Stimulated activated naive CD8-positive, alpha-beta T cell treated with anti-CD3 and anti-CD28 coated beads, Interleukin-15, Interleukin-2, amounts not matched to agents 100 ng/mL and 50 ng/mL, for 24 hours (primary cell): ENCODE measurements around the gene ZBTB25.
A peak's percentile ranks its signal among the peaks of the same experiment; 100 is the strongest.

Experiments used
- H3K27ac Mint-ChIP-seq: one replicate; pipeline ENCODE4 v1.8.0; 2021; ENCODE audit warnings: mild to moderate bottlenecking, mixed read lengths
- H3K27me3 Mint-ChIP-seq: one replicate; pipeline ENCODE4 v1.8.0; 2021; ENCODE audit warnings: mixed read lengths
- H3K36me3 Mint-ChIP-seq: one replicate; pipeline ENCODE4 v1.8.0; 2021; ENCODE audit warnings: low read depth, mixed read lengths
- H3K4me1 Mint-ChIP-seq: one replicate; pipeline ENCODE4 v1.8.0; 2021; ENCODE audit warnings: low read depth, mixed read lengths
- H3K4me3 Mint-ChIP-seq: one replicate; pipeline ENCODE4 v1.8.0; 2021; ENCODE audit warnings: mild to moderate bottlenecking, mixed read lengths
- H3K9me3 Mint-ChIP-seq: one replicate; pipeline ENCODE4 v1.8.0; 2021; ENCODE audit warnings: mixed read lengths

The ZBTB25 gene, protein sequence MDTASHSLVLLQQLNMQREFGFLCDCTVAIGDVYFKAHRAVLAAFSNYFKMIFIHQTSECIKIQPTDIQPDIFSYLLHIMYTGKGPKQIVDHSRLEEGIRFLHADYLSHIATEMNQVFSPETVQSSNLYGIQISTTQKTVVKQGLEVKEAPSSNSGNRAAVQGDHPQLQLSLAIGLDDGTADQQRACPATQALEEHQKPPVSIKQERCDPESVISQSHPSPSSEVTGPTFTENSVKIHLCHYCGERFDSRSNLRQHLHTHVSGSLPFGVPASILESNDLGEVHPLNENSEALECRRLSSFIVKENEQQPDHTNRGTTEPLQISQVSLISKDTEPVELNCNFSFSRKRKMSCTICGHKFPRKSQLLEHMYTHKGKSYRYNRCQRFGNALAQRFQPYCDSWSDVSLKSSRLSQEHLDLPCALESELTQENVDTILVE

GRCh38 chr14:64503434-64504309, at the start of gene ZBTB25:
Gene ZBTB25, minus strand, starts transcription at chr14:64503838. Its CDS starts 13,305 bp downstream, at chr14:64490533.
- H3K4me1 Mint-ChIP-seq, result peaks cover 76% of the 10 kb centered on the region
- no peaks in the 10 kb centered on the region for H3K27me3 Mint-ChIP-seq
- H3K36me3 Mint-ChIP-seq, result peaks cover 37% of the 10 kb centered on the region
- peak within 1 kb of the TSS; percentile 99 for H3K4me3 Mint-ChIP-seq
- H3K27ac Mint-ChIP-seq, result peak within 1 kb of the TSS; percentile 100
- H3K9me3 Mint-ChIP-seq, result no peaks in the 10 kb centered on the region

GRCh38 chr14:64550621-64551333, 47.1 kb upstream of the ZBTB25 start:
- Mint-ChIP-seq H3K9me3 (no peaks in the 10 kb centered on the region), H3K27ac (no peak overlapping the region), H3K27me3 (peaks cover 29% of the 10 kb centered on the region), H3K4me1 (peaks cover 13% of the 10 kb centered on the region), H3K36me3 (no peaks in the 10 kb centered on the region), H3K4me3 (peak overlapping the region; percentile 51)

GRCh38 chr14:64549791-64550620, 46.4 kb upstream of the ZBTB25 start, which contains the start of gene PPP1R36:
Gene PPP1R36, plus strand, starts transcription at chr14:64549961. Its CDS starts 37 bp downstream, at chr14:64549998.
- H3K36me3 Mint-ChIP-seq, result no peaks in the 10 kb centered on the region
- peaks cover 13% of the 10 kb centered on the region for H3K4me1 Mint-ChIP-seq
- H3K27me3 Mint-ChIP-seq, result peaks cover 29% of the 10 kb centered on the region
- H3K27ac Mint-ChIP-seq, result no peak within 1 kb of the TSS
- H3K4me3 Mint-ChIP-seq, result peak within 1 kb of the TSS; percentile 66
- H3K9me3 Mint-ChIP-seq, result no peaks in the 10 kb centered on the region

- H3K9me3 Mint-ChIP-seq, result no peaks in the 10 kb centered on the region
- peaks cover 32% of the 10 kb centered on the region for H3K27me3 Mint-ChIP-seq
- peak overlapping the region; percentile 5 for H3K4me3 Mint-ChIP-seq
- H3K4me1 Mint-ChIP-seq, result peaks cover 13% of the 10 kb centered on the region
- no peak overlapping the region for H3K27ac Mint-ChIP-seq
- H3K36me3 Mint-ChIP-seq, result no peaks in the 10 kb centered on the region
Measured at GRCh38 chr14:64549016-64549415, 45.4 kb upstream of the ZBTB25 start.

GRCh38 chr14:64544607-64545312, 41.1 kb upstream of the ZBTB25 start:
- Mint-ChIP-seq H3K9me3 (no peaks in the 10 kb centered on the region), H3K27me3 (peaks cover 48% of the 10 kb centered on the region), H3K4me1 (peaks cover 37% of the 10 kb centered on the region), H3K36me3 (no peaks in the 10 kb centered on the region), H3K27ac (no peak overlapping the region), H3K4me3 (no peak overlapping the region)

- H3K27ac Mint-ChIP-seq, result no peak overlapping the region
- peak overlapping the region; percentile 85 for H3K4me3 Mint-ChIP-seq
- no peaks in the 10 kb centered on the region for H3K9me3 Mint-ChIP-seq
- peaks cover 42% of the 10 kb centered on the region for H3K27me3 Mint-ChIP-seq
- H3K36me3 Mint-ChIP-seq, result no peaks in the 10 kb centered on the region
- peaks cover 38% of the 10 kb centered on the region for H3K4me1 Mint-ChIP-seq
Measured at GRCh38 chr14:64542836-64543201, 39.2 kb upstream of the ZBTB25 start.

DNA sequence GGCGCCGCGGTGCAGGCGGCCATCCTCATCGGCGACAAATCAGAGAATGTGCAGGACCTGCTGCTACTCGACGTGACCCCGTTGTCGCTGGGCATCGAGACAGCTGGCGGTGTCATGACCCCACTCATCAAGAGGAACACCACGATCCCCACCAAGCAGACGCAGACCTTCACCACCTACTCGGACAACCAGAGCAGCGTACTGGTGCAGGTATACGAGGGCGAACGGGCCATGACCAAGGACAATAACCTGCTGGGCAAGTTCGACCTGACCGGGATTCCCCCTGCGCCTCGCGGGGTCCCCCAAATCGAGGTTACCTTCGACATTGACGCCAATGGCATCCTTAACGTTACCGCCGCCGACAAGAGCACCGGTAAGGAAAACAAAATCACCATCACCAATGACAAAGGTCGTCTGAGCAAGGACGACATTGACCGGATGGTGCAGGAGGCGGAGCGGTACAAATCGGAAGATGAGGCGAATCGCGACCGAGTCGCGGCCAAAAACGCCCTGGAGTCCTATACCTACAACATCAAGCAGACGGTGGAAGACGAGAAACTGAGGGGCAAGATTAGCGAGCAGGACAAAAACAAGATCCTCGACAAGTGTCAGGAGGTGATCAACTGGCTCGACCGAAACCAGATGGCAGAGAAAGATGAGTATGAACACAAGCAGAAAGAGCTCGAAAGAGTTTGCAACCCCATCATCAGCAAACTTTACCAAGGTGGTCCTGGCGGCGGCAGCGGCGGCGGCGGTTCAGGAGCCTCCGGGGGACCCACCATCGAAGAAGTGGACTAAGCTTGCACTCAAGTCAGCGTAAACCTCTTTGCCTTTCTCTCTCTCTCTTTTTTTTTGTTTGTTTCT, 38.6 kb upstream of the ZBTB25 start:
- H3K4me1 Mint-ChIP-seq, result peaks cover 38% of the 10 kb centered on the region

DNA sequence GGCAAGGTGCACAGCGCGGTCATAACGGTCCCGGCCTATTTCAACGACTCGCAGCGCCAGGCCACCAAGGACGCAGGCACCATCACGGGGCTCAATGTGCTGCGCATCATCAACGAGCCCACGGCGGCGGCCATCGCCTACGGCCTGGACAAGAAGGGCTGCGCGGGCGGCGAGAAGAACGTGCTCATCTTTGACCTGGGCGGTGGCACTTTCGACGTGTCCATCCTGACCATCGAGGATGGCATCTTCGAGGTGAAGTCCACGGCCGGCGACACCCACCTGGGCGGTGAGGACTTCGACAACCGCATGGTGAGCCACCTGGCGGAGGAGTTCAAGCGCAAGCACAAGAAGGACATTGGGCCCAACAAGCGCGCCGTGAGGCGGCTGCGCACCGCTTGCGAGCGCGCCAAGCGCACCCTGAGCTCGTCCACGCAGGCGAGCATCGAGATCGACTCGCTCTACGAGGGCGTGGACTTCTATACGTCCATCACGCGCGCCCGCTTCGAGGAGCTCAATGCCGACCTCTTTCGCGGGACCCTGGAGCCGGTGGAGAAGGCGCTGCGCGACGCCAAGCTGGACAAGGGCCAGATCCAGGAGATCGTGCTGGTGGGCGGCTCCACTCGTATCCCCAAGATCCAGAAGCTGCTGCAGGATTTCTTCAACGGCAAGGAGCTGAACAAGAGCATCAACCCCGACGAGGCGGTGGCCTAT, 37.8 kb upstream of the ZBTB25 start:
- Mint-ChIP-seq H3K4me3 (peak overlapping the region; percentile 85), H3K27me3 (peaks cover 42% of the 10 kb centered on the region), H3K27ac (no peak overlapping the region)

More for the DNA sequence above, 38.6 kb upstream of the ZBTB25 start:
- Mint-ChIP-seq H3K9me3 (no peaks in the 10 kb centered on the region), H3K27ac (no peak overlapping the region), H3K36me3 (no peaks in the 10 kb centered on the region), H3K4me3 (peak overlapping the region; percentile 85), H3K27me3 (peaks cover 42% of the 10 kb centered on the region)

GRCh38 chr14:64540208-64541202, 36.9 kb upstream of the ZBTB25 start, which contains the start of gene HSPA2:
Gene HSPA2, plus strand, starts transcription at chr14:64540741. Its CDS starts 109 bp downstream, at chr14:64540850.
- H3K27me3 Mint-ChIP-seq, result peaks cover 42% of the 10 kb centered on the region

More for the DNA sequence above, 37.8 kb upstream of the ZBTB25 start:
- H3K4me1 Mint-ChIP-seq, result peaks cover 38% of the 10 kb centered on the region
- no peaks in the 10 kb centered on the region for H3K36me3 Mint-ChIP-seq
- H3K9me3 Mint-ChIP-seq, result no peaks in the 10 kb centered on the region

GRCh38 chr14:64536488-64537245, 33.0 kb upstream of the ZBTB25 start:
- H3K36me3 Mint-ChIP-seq, result no peaks in the 10 kb centered on the region
- H3K9me3 Mint-ChIP-seq, result no peaks in the 10 kb centered on the region
- peaks cover 26% of the 10 kb centered on the region for H3K4me1 Mint-ChIP-seq
- H3K4me3 Mint-ChIP-seq, result no peak overlapping the region
- no peak overlapping the region for H3K27ac Mint-ChIP-seq
- H3K27me3 Mint-ChIP-seq, result peaks cover 18% of the 10 kb centered on the region

More at GRCh38 chr14:64540208-64541202, 36.9 kb upstream of the ZBTB25 start, which contains the start of gene HSPA2:
- Mint-ChIP-seq H3K4me1 (peaks cover 38% of the 10 kb centered on the region), H3K9me3 (no peaks in the 10 kb centered on the region), H3K27ac (peak within 1 kb of the TSS; percentile 90), H3K36me3 (no peaks in the 10 kb centered on the region), H3K4me3 (peak within 1 kb of the TSS; percentile 85)

GRCh38 chr14:64531567-64531966, 27.9 kb upstream of the ZBTB25 start:
- H3K27ac Mint-ChIP-seq, result no peak overlapping the region
- H3K9me3 Mint-ChIP-seq, result no peaks in the 10 kb centered on the region

More at GRCh38 chr14:64531567-64531966, 27.9 kb upstream of the ZBTB25 start:
- Mint-ChIP-seq H3K4me3 (no peak overlapping the region), H3K36me3 (peaks cover 4% of the 10 kb centered on the region), H3K27me3 (no peaks in the 10 kb centered on the region), H3K4me1 (peaks cover 9% of the 10 kb centered on the region)
